Suprapubic skin (tissue), 3 donors: ENCODE results near the gene GORASP1.

Experiments
- CTCF ChIP-seq, 2 donors: fragments of 200-600 bp in 1 of 2; fragments of 450-650 bp in 1 of 2; sonication (generic) in 1 of 2; IDR thresholded peaks; one replicate each; pipeline ENCODE4 v1.5.1; 2016 to 2019; ENCODE audit warnings: antibody characterized with exemption in 2 of 2, mild to moderate bottlenecking in 1 of 2, moderate library complexity in 1 of 2
- POLR2A ChIP-seq, 2 donors: fragments of 450-650 bp; IDR thresholded peaks; one replicate each; pipeline ENCODE4 v1.6.1; 2017; ENCODE audit warnings: antibody characterized with exemption in 2 of 2, mild to moderate bottlenecking in 2 of 2, moderate library complexity in 2 of 2

DNA sequence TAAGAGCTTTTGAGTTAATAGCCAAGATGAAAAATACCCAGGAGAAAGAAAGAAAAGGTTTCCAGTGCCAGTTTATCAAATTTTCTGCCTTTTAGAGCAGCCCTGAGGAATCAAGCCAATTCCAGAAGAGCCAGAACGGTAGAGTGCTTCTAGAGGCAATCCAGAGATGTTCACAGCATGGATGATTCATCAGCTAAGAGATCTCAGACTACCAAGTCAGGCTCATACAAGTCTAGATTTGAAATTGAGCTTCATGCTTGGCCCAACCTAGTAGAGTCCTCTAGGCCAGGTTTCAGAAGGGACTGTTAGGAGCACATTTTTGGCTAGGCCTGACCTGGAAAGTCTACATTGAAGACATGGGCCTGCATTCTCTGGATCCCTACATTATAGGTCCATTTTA, 40.1 kb downstream of the GORASP1 start:
- TF ChIP-seq POLR2A (IDR thresholded peaks at IDR 0.05), result no peak
- no peak for TF ChIP-seq CTCF (IDR thresholded peaks at IDR 0.05)
